Measurements from ENCODE around the gene MYH9.

Gene MYH9

GRCh38 chr22:36316419-36316818 lies 71.3 kb downstream of the MYH9 start:
- no peak for DNase-seq (ENCODE audit: low read depth, low spot score)

DNA sequence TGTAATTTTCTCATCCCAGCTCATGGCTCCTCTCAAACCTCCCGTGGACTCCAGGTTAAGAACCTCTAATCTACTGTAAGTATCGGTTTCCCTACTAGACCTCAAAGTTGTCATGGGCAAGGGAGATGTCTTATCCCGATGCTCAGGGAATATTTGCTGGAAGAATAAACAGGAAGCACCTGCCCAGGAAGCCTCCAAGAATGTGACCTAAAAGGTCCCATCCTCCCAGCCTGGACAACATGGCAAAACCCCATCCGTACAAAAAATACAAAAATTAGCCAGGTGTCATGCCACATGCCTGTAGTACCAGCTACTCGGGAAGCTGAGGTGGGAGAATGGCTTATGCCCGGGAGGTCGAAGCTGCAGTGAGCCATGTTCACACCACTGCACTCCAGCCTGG lies 72.4 kb downstream of the MYH9 start:
- no peak for DNase-seq (ENCODE audit: low read depth, low spot score)

GRCh38 chr22:36311386-36312085 lies 76.2 kb downstream of the MYH9 start:
- no peak for DNase-seq (ENCODE audit: low read depth, low spot score)

- DNase-seq (ENCODE audit: low read depth, low spot score) = no peak
Measured at GRCh38 chr22:36308880-36309279, 78.9 kb downstream of the MYH9 start.

GRCh38 chr22:36306227-36306626 lies 81.5 kb downstream of the MYH9 start:
- no peak for DNase-seq (ENCODE audit: low read depth, low spot score)

GRCh38 chr22:36305813-36306212 lies 82.0 kb downstream of the MYH9 start:
- no peak for DNase-seq (ENCODE audit: low read depth, low spot score)

DNA sequence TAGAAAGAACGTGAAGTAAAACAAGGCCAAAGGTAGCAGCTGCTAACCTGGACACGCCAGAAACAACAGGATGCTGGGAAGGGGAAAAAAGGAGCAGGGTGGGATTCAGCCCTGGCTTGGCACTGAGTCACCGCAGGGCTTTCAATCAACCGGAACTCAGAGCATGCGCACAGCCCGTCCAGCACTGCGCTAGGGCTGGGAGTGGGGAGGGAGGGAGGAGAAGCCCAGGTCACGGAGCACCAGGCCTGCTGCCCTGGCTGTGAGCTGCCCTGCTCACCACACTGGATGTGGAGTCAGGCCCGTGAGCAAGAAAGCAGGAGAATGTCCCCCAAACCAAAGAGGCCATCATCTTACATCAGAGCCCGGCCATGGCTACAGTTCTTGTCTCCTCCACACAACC lies 83.3 kb downstream of the MYH9 start:
- DNase-seq (ENCODE audit: low read depth, low spot score) = peak; percentile 15

DNA sequence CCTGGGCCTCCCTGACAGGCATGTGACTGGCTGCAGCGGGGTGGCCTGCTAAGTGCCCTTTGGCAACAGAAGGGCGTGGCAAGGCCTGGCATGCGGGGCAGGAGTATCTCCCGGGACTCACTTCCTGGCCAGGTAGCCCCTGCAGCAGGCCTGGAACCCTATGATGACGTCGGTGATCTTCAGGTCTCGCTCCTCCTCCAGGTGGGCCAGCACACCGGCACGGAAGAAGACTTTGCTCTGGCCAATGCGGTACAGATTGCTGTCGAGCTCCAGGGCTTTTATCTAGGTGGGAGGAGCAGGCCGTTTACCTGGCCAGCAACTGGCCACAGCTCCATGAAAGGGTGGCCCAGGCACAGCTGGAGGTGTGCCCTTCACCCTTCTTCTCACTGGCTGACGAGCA lies 83.9 kb downstream of the MYH9 start:
- no peak for DNase-seq (ENCODE audit: low read depth, low spot score)

- no peak for DNase-seq (ENCODE audit: low read depth, low spot score)
Measured at GRCh38 chr22:36303115-36303467, 84.7 kb downstream of the MYH9 start.

- no peak for DNase-seq (ENCODE audit: low read depth, low spot score)
Measured at GRCh38 chr22:36302439-36303114, 85.2 kb downstream of the MYH9 start.

DNA sequence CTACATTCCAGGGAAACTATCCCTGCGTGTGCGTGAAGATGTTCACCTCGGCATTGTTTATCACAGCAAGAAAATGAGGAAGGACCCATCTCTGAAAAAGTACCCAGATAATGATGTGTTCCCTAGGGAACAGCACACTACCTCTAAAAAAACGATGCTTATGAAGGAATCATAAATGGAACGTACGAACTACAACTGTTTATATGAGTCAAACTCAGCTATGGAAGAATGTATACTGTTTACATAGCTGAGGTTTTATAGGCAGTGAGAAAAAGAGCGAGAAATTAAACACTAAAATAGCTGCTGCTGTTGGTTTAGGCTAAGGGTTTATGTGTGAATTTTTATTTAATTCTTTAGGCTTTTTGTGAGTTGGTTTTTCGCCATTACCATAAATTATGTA lies 85.9 kb downstream of the MYH9 start:
- no peak for DNase-seq (ENCODE audit: low read depth, low spot score)

- peak; percentile 91 for DNase-seq (ENCODE audit: low read depth, low spot score)
Measured at GRCh38 chr22:36301384-36301828, 86.4 kb downstream of the MYH9 start.

DNA sequence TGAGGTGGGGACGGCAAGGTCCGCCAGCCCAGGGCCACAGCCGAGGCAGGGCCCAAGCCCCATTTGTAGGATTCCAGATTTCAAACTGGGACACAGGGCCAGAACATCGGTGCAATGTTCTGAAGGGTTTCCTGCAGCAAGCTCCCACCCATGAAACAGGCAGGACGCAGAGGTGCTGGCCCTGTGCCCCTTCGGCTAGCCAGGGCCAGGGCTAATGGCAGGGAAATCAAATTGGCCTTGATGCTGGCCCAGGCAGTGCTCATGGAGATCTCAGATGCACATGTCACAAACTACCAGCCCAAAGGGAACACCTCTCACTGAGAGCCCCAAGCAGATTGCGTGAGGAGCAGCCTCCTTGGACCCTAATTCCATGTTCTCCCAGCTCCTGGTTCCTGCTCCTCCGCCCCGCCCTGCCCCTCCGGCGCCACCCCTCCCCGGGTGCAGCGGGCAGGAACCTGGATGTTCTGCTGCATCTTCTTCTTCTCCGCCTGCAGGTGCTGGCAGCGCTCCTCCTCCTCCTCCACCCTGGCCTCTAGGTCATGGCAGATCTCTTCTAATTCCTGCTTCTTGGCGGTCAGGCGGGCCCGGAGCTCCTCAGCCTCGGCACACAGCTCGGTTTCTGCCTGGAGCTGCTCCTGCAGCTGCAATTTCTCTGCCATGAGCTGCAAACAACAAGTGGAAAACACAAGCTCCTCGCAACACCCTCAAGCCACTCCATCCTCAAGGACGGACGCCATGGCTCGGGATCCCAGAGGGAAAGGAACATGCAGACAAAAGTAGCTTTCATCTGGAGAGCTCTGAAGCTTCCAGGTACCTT lies 87.2 kb downstream of the MYH9 start:
- DNase-seq (ENCODE audit: low read depth, low spot score) = no peak

DNA sequence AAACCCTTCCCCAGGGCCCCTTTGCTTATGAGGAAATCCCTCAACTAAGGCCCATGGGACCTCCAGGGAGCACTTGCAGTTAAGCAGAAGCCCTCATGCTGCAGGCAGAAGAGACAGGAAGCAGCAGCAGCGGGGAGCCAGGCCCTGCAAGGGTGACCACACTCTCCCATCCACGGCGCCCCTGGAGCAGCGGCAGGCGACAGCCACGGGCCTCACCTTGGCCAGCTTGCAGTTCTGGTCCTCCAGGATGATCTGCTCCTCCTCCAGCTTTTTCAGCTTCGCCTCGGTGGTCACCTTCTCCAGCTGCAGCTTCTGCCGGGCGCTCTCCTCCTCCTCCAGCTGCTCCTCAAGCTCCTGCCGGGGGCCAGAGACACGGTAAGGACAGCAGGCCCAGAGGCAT lies 87.9 kb downstream of the MYH9 start:
- DNase-seq (ENCODE audit: low read depth, low spot score) = no peak

GRCh38 chr22:36299295-36299694 lies 88.5 kb downstream of the MYH9 start:
- DNase-seq (ENCODE audit: low read depth, low spot score) = no peak

- no peak for DNase-seq (ENCODE audit: low read depth, low spot score)
Measured at GRCh38 chr22:36298601-36299000, 89.2 kb downstream of the MYH9 start.

- DNase-seq (ENCODE audit: low read depth, low spot score) = no peak
Measured at GRCh38 chr22:36298118-36298517, 89.6 kb downstream of the MYH9 start.

GRCh38 chr22:36297568-36297967 lies 90.2 kb downstream of the MYH9 start:
- DNase-seq (ENCODE audit: low read depth, low spot score) = no peak

- DNase-seq (ENCODE audit: low read depth, low spot score) = no peak
Measured at GRCh38 chr22:36296690-36297089, 91.1 kb downstream of the MYH9 start.

DNA sequence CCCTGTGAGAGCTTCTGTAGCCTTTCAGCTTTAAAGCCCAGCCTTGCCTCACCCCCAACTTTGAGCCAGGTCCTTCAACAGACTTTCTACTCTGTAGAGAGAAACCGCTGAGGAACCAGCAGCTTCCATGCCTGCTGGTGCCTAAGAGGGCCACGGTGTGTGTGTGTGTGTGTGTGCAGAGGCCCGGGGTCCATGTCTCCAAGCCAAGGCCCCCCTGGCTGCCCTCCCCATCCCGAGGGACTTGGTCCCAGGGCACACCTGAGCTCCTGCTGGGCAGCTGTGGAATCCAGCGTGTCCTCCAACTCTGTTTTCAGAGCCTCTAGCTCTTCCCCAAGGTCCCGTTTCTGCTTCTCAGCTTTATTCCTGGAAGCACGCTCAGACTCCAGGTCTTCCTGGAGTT lies 92.5 kb downstream of the MYH9 start:
- no peak for DNase-seq (ENCODE audit: low read depth, low spot score)

DNA sequence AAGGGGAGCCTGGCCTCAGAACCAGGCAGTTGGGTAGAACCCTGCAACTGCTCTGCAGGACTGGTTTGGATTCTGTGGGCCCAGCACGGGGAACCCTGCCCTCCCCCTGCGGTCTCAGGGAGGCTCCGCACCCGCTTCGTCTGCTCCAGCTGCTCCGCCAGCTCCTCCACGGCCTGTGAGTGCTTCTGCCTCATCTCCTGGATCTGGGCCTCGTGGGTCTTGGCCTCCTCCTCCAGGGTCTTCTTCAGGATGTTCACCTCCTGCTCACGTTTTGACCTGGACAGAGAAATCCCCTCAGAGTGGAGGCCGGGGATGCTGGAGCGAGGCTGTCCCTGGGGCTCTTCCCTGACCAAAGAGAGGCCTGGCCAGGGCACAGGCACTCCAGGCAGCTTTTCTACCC lies 93.0 kb downstream of the MYH9 start:
- no peak for DNase-seq (ENCODE audit: low read depth, low spot score)

DNA sequence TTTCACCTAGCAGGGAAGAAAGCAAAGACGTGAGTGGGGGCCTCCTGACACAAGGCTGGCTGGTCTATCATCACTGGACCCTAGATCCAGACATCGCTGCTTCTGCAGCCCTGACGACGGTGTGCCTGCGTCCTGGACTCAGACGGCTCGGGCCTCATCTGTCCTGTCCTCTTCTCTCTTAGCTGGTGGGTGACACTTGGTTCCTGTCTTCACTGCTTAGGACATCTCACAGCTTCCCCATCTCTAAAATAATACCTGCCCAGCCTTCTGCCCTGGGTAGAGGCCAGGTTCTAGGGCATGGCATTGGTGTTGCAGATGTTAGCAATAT lies 93.5 kb downstream of the MYH9 start:
- no peak for DNase-seq (ENCODE audit: low read depth, low spot score)

All from ELF-1 (cell line).